CD4-positive, alpha-beta T cell treated with Interleukin-1 beta for 1 hour (primary cell): Measurements from ENCODE around the gene C12orf75.
"Not testable (repeated sequence)": the region's sequence is repeated elsewhere in the genome, so short reads cannot be mapped to it uniquely, and the experiment has no call there.

Experiments used
- DNase-seq, 2 donors: peaks; one replicate each; pipeline ENCODE4 v3.0.0-alpha.2; 2020 to 2022

The C12orf75 gene

DNA sequence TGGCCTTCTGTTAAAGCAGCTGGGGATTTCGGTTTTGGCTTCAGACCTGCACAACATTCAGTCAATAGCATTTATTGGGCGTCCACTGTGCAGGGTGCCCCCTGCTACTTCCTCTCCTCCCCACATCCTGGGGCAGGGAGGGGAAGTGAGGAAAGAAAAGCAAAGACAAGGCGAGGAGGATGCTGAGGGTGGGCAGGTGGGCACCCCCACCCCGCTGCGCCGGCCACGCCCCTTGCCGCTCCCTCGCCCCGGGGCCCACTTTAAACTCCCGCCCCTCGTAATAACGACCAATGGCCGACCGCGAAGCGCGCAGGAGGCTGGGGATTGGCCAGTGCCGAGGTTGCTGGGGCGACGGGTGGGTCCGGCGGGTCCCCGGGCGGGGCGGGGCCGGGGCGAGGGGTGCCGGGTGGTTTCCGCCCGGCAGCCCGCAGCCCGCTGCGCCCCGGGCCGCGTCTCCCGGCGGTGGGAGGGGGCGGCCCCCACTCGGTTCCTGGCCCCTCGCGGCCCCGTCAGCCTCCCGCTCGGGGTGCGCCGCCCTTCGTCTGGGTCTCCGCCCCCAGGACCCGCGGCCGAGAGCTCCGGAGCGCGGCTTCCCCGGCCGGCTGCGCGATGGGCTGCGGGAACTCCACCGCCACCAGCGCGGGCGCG is at the start of gene C12orf75:
C12orf75 (plus strand) TSS at position 409 of the 648 bp plus-strand sequence; CDS start at position 610, 201 bp downstream.
- peak; percentile 88 to 92 for DNase-seq

- DNase-seq, result no peak
Observed at GRCh38 chr12:105280966-105281693, 49.4 kb upstream of the C12orf75 start.

- no peak for DNase-seq
Observed at GRCh38 chr12:105281694-105282049, 48.8 kb upstream of the C12orf75 start.

DNA sequence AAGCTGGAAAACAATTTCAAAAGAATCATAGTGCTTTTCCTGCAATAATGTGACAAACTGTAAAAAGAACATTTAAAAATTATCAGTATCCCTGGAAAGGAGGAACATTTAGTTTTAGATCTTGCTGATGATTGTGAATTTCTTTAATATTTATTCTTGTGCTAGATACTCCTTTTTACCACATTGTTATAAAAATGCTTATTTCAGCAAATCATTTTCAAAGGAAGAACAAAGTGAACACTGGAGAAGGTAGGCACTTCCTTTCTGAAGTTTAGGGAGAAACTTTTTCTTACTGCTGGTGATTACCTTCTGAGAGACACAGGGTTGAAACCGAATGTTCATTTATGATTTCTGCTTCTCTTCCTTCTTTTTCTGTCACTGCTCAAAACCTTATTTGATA is 45.1 kb upstream of the C12orf75 start:
- no peak for DNase-seq

DNA sequence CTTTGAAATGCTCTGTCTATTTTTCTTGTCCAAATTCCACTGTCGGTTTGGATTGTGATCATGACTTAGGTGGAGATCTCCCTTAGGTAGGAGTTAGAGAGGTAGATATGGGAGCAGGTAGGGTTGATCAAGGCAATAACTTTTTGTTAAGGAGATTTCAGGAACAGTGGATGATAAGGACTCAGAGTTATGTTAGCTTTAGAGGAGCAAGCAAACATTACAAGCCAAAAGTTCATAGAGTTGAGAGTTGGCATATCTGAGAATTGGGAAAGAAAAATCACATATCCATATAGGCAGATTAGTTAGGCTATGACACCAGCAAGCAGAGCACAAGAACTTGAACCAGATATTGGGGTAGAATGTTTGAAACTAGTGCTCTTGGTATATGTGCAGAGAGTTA is 43.1 kb upstream of the C12orf75 start:
- no peak for DNase-seq

DNA sequence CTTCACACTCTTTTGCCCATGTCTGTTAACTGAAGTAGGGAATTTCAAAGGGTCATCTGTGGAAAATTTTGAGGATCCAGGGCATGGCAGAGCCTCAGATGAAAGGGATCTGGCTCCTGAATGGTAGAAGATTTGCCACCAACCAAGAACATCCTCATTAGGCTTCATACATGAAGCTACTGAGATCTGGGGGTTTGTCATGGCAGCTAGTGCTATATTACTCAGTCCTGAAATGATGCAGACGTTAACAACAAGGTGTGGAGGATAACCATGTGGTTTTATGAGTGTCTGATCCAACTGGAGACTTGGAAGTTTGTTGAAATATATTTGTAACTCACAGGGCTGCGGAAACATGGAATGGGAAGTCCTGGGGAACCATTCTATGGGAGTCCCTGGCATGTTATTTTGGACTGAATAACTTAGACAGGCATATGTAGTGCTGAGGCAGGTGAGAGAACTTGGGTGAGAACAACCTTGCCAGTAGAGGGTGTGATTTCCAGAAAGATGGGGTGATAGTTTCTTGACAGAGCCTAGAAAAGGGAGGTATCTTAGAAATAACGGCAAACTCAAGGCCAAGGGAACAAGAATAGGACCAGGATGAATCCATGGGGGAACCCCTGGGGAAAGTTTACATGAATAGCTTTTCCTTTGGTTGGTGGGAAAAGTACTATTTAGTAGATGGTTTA is 42.0 kb upstream of the C12orf75 start:
- peak in 1 of 2 donors; percentile 3 for DNase-seq

- DNase-seq, result no peak
Observed at GRCh38 chr12:105289114-105289904, 41.2 kb upstream of the C12orf75 start.

- no peak for DNase-seq
Observed at GRCh38 chr12:105291531-105291930, 39.0 kb upstream of the C12orf75 start.

- no peak for DNase-seq
Observed at GRCh38 chr12:105292705-105293104, 37.8 kb upstream of the C12orf75 start.

- DNase-seq, result no peak
Observed at GRCh38 chr12:105293187-105293586, 37.3 kb upstream of the C12orf75 start.

DNA sequence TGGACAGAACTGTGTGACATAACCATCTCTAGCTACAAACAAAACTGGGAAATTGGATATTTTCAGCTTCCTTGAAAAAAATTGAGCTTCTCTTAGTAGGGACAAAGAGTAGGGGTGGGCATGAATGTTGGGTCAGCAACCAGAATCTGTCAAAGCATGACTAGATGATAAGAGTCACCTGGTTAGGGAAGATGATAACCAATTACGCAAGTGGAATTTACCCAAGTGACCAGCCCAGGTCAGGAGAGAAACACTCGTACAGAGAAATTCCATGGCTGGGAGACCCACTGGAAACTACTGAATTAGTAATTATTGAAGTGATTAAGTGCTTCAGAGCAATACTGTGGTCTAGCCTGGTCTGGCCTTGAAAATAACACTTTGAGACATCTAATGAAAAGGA is 36.3 kb upstream of the C12orf75 start:
- no peak for DNase-seq

- DNase-seq, result no peak
Observed at GRCh38 chr12:105294886-105295479, 35.5 kb upstream of the C12orf75 start.

DNA sequence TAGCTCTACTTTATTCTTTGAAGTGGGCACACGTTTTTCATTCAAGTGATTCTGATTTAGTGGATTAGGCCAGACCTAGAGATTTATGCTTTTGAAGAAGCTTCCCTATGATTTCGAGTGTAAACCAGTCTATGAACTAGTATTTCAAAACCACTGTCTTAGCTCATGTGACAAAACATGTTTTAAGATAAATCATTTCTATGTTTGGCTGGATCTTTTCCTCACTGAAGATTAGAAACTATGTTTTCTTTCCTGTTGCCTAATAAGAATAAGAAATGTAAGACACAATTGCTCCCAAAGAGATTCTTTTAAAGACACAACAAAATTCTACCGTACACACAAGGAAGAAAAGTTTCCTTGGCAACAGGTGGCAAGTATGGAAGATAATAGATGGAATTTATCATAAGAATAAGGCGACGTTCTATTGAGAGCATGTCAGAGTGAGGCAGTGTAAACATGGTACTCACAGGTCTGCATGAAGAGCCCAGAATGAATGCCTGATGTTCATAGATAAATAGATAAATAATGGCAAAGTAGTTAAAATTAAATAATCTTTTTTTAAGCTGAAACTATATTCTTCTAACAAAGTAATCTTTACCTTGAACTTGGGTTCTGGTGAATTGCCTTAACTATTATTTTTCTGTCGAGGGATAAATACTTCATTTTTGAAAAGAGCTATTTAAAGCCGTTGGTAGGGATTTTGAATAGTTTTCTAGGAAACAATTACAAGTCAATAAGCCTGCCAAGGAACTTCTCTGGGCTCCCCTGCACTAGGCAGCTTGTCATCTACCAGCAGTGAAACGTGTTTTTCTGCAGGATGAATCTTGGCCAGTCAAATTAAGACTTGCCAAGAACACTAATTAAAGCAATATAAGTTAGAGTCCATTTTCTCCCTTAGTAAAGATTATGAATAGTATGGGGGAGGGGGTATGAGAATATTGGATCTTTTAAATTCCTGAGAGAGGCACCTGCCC is 34.1 kb upstream of the C12orf75 start:
- DNase-seq, result no peak

GRCh38 chr12:105300883-105301282 is 29.6 kb upstream of the C12orf75 start:
- DNase-seq, result no peak

DNA sequence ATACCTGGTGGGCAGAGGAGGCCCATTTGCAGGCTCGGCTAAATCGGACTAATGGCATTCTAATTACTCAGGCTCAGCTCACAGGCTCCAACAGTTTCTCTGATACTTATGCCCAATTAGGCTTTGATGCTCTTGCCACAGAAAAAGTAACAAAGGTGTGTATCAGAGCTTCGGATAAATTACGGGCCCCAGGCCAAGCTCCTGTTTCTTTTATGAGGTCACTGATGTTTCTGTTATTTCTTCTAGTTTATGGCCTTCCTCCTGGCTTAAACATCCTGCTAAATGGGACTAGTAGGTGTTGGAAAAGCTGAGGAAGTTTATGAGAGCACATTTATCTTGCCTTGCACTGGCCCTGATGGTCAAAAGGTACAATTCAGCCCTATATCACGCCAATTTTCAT is 28.8 kb upstream of the C12orf75 start:
- no peak for DNase-seq

DNA sequence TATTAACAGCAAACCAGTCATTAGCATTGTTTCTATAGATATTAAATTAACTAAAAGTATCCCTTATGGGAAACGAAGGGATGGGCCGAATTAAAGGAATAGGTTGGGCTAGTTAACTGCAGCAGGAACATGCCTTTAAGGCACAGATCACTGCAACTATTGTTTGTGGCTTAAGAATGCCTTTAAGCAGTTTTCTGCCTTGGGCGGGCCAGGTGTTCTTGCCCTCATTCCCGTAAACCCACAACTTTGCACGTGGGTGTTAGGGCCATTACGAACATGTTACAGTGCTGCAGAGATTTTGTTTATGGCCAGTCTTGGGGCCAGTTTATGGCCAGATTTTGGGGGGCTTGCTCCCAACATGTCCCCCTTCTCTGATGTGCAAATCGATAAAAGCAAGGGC is 27.5 kb upstream of the C12orf75 start:
- not testable (repeated sequence) for DNase-seq

DNA sequence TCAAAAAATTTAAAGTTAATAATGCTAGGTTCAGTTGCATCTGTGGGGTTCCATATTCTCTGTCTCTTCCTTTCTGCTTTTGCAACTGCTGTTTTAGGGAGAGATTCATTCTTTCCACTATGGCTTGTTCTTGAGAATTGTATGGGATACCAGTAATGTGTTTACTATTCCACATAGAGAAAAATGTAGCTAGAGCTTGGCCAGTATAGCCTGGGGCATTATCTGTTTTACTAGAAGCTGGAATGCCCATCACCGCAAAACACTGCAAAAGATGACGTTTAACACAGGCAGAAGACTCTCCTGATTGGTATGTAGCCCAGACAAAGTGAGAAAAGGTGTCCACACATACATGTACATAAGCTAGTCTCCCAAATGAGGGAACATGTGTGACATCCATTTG is 25.9 kb upstream of the C12orf75 start:
- not testable (repeated sequence) for DNase-seq

DNA sequence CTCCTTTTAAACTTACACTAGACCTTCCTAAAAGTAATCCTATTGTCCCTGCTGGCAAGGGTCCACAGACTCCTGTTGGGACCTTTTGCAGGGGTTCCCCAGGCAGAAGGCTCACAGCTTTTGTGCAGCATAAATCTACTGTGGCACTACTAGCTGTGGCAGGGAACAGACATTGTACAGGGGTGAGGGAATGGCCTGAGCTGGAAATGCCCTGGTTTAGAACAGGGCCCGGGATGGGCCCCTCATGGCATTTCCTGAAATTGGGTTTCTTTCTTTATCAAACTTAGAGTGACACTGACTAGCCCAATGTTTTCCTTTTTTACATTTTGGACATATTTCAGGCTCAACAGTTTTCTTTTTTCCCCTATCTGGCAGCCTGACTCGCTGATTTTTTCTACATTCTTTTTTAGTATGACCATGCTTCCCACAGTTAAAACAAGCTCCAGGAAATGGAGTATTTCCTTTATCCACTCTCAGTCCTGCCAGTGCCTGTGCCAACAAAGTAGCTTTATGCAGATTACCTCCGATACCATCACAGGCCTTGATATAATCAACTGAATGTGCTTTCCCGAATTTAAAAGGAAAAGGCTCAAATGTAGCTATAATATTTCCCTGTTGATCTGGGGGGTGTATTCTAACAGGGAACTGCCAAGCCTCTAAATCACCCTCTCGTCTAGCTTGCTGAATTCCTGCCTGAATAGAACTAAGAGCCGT is 22.7 kb upstream of the C12orf75 start:
- DNase-seq, result not testable (repeated sequence)

GRCh38 chr12:105308839-105309238 is 21.7 kb upstream of the C12orf75 start:
- not testable (repeated sequence) for DNase-seq

GRCh38 chr12:105309384-105309783 is 21.1 kb upstream of the C12orf75 start:
- not testable (repeated sequence) for DNase-seq
